Stimulated activated CD4-positive, alpha-beta T cell treated with anti-CD3 and anti-CD28 coated beads, Interleukin-2, amount 100 ng/mL, for 24 hours (primary cell): ENCODE data around the gene CCDC149.

Experiments used
- DNase-seq, 2 donors: peaks; one replicate each; pipeline ENCODE4 v3.0.0-alpha.2; 2020

The CCDC149 gene

GRCh38 chr4:24772061-24772705, 140.7 kb downstream of the CCDC149 start:
- DNase-seq, result no peak

GRCh38 chr4:24771241-24771640, 141.6 kb downstream of the CCDC149 start:
- DNase-seq, result no peak

- DNase-seq, result no peak
These were observed 142.2 kb downstream of the CCDC149 start for GRCh38 chr4:24770667-24771066.

- DNase-seq, result peak in 1 of 2 donors; percentile 1
These were observed 142.7 kb downstream of the CCDC149 start for GRCh38 chr4:24770032-24770584.

GRCh38 chr4:24769571-24769970, 143.3 kb downstream of the CCDC149 start:
- no peak for DNase-seq

GRCh38 chr4:24768604-24769003, 144.2 kb downstream of the CCDC149 start:
- DNase-seq, result no peak

GRCh38 chr4:24768006-24768405, 144.8 kb downstream of the CCDC149 start:
- DNase-seq, result no peak

- no peak for DNase-seq
These were observed 147.4 kb downstream of the CCDC149 start for GRCh38 chr4:24765376-24765988.

- DNase-seq, result no peak
These were observed 148.5 kb downstream of the CCDC149 start for GRCh38 chr4:24764345-24764744.

- DNase-seq, result no peak
These were observed 149.1 kb downstream of the CCDC149 start for GRCh38 chr4:24763631-24764297.
